Daoy (cell line): Measurements from ENCODE around the gene FOXP1. TPM values are rescaled to one million over a fixed set of nuclear protein-coding genes. Genes with fewer than 3 reads are reported as not detected.
A peak's percentile ranks its signal among the peaks of the same experiment; 100 is the strongest.

Source experiments
- DNase-seq: peaks from one replicate; pipeline ENCODE4 v3.0.0-alpha.2; 2015; ENCODE audit warnings: low read depth
- total RNA-seq: library from RNA; depleted of rRNA; stranded (reverse); fragments of >200 nt; shearing (Covaris generic); gene quantifications from 2 replicates; pipeline ENCODE4 v1.2.3, GENCODE V29; 2014; rRNA removed

Gene FOXP1
- 34.3 and 42.6 TPM in 2 replicates for total RNA-seq

DNA sequence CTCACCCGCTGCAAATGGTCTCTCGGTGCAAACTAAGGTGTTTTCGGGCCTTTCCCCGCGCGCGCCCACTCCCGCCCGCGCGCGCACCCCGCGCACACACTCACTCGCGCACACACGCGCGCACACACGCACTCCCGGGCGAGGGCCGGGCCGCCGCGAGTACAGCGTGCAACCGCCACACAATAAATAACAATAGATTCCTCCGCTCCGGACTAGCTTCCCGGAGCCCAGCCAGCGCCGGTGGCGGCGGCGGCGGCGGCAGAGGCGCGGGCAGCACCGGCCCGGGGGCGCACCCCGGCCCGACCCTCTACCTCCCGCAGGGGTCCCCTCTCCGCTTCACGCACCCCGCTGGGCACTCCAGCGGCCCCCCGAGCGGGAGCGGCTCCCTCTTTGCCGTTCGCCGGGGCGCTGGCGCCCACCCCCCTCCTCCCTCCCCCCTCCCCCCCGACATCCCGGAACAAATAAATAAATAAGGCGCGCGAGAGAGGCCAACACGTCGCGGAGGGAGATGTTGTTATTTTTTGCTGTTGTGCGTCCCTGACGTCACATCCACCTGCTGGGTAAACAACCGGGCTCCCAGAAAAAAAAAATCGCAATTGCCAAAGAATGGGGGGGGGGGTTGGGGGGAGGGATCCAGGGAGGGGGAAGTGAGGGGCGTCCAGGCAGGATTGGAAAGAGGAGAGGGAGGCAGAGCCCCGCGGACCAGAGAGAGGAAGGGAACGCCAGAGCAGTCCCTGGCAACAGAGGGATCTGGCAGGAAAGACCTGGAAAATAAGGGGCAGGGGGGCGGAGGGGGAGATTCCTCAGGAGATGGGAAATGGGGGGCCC lies at the start of gene FOXP1:
TSS of gene FOXP1 (minus strand) at position 163 of the 828 bp plus-strand sequence. CDS start 385,347 bp downstream, outside the sequence.
- peak; percentile 57 for DNase-seq

DNA sequence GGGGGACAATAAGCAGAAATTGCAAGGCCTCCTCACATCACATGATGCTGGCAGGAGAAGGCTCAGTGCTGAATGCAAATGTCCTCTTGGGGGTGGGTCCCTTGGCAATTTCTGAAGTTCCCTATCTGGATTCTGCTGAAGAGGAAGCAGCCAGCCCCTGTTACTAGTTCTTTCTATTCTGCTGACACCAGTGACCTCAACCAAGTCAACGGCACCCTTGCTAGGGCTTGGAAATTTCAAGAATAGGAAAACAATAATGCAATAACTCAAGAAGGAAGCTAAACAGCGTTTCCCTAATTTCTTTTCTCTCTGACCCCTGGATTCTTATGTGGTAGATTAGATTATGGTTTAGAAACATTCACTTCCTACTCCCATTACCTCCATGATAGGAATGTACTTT lies 46.2 kb upstream of the FOXP1 start:
- DNase-seq = no peak

DNA sequence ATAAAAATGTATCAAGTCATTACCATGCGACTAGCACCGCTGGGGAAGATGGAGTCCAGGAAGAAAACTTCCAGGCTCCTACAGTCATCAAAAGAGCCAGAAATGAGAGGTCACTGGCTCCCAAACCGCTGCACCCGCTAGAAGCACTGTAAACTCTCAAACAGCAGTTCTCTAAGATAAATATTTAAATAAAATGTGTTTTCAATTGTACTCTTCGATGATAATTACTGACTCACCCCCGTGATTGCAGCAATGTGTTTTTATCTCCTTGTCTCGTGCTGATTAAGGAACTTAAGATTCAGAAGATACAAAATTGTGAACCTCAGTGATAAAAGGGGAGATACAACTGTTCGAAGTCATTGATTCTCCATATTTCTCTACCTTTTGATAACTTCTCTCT lies 45.8 kb upstream of the FOXP1 start:
- DNase-seq = no peak

DNA sequence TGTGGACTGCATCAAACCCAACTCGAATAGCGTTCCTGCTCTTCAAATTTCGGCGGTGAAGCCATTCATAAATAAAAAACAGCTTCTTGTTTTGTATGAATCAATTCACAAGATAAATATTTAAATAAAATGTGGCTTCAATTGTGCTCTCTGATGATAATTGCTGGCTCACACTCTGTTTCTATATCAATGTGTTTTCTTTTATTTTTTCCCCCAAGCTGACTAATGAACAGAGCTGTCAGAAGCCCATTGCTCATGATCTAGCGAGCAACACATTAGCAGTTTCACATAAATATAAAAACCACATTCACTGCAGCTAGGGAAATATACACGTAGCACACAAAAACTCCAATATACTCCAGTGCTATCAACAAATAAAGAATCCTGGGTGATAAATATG lies 45.0 kb upstream of the FOXP1 start:
- DNase-seq = no peak

DNA sequence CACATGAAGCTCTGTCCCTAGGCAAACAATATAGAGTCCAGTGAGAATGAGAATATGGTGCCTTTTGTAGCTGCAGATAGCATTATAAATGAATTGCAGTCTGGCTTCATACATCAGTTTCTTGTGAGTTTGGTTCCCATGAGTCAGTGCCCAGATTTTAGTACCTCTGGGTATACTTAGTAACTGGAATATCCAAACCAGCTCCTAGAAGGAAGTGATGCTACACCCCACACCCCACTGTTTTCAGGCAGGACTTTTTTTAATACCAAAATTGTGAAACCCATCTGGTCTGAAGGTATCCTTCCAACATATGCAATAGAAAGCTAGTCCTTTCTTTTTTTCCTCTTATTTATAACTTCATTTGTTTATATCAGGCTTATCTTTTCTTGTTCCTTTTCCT lies 42.1 kb upstream of the FOXP1 start:
- DNase-seq = no peak

DNA sequence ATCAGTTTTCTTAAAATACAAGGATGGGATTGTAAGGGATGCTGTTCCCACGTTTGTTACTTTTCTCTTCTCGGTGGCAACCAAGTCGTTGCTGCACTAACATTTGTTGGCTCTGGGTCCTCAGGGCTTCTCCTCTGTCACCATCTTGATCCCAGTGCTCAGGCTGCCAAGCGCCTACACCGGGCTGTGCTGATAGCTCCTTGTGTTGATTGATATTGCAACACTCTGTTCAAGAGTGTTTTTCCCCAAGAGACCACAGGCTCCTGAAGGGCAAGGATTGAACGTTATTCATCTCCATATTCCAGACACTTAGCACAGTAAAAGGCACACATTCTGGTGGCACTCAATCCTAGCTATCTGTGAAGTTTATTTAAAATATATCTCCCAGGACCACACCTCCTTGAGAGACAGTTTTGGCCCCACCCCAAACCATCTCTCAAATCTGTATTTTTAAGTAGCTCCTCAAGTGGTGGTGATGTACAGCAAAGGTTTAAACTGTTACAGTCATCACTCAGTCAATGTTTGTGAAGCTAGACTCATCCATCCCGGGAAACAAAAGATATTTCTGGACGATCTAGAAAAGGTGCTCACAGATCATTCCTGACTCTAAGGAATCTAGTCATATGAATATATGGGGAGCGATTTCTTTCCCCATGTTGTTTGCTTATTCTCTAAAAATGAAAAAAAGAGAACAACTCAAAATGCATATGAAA lies 38.5 kb upstream of the FOXP1 start:
- no peak for DNase-seq

DNA sequence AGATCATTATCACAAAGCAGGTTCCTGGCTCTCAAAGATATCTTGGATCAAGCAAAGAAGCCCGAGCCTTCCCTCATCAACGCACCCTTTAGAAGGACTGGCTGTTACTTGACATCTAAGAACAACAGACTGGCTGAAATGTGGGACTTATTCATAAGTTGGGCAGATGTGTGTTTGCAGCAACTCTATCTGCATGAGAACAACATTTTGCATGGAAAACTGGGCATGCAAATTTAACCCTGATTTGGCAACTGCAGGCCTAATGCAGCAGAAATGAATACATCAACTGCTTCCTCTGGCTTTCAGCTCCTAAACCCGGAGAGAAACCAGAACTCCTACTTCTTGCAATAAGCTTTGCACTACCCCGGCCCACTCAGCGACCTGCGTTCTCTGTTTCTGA lies 35.0 kb upstream of the FOXP1 start:
- DNase-seq = no peak

DNA sequence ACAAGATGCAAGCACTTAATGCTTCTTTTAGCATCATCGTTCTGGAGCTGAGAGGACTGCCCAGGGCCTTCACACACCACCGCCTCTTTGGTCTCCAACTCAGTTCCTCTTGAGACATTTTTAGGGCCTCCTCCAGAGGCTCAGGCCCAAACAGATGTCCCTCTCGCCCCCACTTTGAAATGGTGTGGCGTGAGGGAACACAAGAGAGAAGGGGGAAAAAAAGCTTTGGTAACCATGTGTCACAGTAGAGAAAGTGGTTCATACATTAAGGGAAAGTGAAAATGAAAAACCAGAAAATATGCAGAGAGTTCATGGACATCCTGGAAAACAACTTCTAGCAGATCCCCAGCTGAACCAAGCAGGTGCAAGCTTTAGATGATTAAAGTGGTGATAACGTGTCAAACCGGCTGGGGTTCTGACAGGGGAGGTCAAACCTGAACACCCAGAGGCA lies 33.1 kb upstream of the FOXP1 start:
- no peak for DNase-seq

DNA sequence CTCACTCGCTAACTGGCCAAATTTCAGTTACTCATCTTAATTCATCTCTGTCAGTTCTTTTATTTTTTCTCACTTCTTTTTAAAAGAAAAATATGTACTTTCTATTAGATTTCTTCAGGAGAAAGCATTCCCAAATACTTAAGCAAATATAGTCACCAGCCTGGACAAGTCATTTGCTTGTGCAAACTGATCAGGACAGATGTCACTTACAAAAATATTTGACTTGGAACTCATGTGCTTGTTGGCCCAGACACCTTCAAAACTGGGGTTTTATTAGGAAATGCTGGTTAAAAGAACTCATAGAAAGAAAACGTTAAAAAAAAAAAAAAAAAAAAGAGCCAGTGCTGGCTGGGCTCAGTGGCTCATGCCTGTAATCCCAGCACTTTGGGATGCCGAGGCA lies 31.3 kb upstream of the FOXP1 start:
- DNase-seq = no peak

DNA sequence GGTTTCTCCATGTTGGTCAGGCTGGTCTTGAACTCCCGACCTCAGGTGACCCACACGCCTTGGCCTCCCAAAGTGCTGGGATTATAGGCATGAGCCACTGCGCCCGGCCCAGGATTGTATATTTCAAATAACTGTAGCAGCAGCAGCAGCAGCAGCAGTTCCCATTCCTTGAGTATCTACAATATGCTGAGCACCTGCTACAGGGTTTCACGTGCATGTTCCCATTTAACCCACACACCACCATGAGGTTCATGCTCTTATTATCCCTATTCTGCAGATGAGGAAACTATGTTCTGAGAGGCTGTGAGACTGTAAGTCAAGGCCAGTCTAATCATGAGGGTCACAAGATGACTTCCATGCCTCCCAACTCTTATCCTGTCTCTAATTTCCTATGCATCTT lies 30.9 kb upstream of the FOXP1 start:
- no peak for DNase-seq

DNA sequence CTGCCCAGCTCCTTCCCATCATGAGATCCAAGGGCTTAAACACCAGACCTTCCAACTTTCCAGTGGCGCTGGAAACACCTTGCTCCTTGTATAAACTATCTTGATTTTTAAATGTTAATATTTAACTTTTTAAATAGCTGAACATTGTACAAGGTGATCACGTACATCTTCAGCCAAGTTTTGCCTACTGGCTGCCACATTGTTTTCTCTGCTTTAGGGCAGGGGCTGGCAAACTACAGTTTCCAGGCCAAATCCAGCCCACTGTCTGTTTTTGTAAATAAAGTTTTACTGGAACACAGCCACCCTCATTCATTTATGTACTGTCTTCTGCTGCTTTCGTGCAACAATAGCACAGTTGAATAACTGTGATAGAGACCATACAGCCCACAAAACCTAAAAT lies 27.6 kb upstream of the FOXP1 start:
- DNase-seq = no peak

DNA sequence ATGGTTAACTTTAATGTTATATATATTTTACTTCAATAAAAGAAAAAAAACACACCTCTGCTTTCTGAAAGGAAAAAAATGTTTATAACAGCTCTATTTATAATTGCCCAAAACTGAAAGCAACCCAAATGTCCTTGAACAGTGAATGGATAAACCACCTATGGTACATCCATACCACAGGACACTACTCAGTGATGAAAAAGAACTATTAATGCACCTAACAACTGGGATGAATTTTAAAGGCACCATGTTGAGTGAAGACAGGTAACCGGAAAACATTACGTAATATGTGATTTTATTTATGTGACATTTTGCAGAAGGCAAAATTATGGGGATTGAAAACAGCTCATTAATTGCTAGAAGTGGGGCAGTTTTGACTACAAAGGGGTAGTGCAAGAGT lies 23.8 kb upstream of the FOXP1 start:
- no peak for DNase-seq

DNA sequence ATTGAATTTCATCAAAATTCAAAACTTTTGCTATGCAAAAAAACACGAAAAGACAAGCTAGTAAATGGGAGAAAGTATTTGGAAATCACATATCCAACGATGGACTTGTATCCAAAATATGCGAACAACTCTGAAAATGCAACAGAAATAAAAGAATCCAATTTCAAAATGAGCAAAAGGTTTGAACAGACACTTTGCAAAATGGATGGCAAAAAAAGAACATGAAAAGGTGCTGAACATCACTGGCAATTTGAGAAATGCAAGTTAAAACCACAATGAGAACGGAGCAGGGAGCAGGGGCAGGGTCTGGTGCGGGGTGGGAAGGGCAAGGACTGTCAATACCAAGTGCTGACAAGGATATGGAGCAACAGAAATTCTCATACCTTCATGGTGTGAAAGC lies 23.1 kb upstream of the FOXP1 start:
- DNase-seq = no peak

DNA sequence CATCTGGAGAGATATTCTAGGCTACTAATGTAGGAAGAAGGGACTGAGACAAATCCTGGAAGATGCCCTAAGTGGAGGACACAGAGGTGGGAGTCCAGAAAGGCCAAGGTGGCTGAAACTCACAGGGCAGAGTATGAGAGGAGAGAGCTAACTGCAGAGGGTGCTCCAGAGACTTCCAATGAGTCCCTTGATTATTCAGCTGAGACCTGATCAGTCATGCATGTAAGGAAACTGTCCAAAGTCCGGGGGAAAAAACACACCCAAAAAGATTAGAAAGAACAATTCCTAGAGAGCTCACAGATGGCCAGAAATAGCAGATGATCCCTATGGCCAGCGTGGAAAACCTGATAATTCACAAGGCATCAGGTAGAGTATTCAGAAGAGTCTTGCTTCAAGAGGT lies 18.7 kb upstream of the FOXP1 start:
- no peak for DNase-seq

DNA sequence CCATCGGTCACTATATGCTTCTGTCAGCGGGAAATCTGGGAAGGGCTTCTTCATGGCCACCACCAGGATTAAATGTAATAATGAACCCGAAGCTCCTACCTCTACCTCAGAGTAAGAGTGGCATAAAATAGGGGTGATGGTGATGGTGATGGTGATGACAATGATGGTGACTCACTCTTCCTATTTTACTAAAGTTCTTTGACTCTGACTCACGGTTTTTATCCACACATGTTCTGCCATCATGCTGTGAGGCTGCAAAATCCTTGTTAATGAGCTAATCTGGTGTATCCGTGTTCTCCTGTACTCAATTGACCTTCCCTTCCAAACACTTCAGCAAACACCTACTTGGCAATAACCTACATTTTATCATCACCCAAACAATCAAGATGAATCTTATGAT lies 18.3 kb upstream of the FOXP1 start:
- DNase-seq = peak; percentile 72

DNA sequence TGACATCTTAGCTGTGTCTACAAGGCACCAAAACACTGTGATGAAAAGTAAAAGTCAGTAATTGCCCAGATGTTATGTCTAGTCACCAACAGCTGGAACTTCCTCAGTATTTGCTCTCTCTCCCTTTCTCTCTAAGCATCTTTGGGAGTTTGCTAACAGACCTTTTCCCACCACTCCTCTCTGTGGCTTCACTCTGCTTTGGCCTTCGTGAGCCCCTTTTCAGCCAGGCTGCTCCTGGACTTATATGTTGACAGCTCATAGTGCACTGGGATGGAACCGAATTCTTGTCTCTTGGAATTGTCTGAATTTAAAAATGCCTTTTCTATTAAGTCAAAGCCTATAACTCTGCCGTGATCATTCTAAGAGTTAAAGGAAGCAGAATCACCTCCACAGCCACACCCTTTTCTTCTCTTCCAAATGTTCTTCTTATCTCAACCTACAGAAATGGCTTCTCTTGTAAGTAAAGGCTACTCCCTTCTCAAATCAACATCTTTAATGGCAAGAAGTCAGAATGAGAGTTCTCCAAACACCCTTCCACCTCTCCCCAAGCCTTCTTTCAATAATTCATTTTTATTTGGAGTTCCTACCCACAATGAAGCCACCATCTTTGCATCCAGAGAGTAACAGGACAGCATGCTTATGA lies 17.2 kb upstream of the FOXP1 start:
- no peak for DNase-seq

DNA sequence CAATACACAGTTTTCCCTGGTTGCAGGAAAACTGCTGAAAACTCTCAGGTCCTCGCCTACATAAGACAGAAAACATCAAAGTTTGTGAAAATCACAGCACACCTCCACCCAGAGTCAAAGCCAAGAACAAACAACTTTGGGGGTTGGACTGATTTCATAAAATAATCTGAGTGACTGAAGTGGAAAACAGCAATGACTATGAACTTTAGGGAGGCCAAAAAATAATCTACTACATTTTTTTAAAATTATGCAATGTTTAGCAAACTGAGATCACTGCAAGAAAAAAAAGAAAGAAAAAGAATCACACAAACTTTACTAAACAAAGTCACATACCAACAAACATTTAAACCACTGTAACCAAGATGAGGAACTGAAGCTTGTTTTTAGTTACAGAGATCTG lies 15.9 kb upstream of the FOXP1 start:
- DNase-seq = no peak

DNA sequence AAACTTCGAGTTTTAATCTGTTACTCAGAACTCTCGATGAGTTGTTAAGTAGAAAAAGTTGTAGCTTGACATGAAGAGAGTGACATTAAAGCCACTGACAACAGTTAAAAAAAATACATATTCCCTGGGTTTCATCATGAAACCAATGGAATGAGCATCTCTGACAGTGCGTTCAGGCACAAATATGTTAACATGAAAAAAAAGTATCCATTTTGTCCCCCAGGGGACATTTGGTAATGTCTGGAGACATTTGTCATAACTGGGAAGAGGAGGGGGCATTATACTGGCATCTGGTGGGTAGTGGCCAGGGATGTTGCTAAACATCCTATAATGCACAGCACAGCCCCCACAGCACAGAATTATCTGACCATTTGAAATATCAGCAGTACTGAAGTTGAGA lies 14.8 kb upstream of the FOXP1 start:
- DNase-seq = no peak

DNA sequence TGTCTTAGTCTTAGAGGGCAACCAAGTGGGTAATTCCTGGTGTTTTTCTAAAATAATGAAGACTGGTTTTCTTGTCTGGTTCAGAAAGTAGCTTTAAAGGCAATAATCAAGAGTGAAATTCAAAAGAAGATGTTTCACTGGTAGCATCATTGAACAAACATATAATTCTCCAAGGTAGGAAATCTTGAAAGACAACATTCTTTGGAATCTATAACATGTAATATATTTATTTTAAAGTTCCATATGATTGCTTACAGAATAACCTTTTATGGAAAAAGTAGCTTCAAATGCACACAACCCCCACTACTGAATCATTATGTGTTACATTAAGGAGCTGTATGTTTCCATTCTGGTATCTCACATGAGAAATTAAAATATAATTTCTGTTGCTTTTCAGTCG lies 13.8 kb upstream of the FOXP1 start:
- no peak for DNase-seq

DNA sequence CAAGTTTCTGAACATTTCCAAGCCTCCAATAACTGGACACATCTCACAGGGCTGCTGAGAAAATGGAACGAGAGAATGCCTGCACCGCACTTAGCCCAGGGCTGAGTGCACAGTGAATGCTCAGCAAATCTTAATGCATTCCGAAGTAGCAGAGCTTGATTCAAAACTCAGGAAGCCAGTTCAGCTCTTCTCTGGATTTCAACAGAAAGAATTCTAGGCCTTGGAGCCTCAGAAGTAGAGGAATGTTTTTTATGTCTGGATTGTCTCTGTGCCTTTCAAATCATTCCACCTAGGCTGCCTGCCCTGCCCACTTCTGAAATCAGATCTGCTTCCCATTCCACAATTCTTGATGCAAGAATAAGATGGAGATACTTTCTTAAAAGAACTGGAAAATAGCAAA lies 9.6 kb upstream of the FOXP1 start:
- no peak for DNase-seq

DNA sequence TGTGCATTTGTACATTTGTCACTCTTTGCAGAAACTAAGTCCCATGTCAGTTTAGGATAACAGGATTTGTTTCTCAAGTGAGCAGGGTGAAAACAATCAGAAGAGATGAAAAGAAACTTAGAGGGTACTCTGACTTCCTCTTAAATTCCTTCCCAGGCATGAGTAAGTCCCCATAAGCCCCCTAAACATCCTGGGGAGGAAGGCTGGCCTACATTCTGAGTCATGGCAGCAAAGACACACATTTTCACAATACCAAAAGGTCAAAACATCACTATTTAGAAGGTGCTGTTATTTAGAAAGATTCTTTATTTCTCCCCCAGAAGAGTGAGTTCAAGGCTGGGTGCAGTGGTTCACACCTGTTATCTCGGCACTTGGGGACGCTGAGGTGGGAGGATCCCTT lies 7.6 kb upstream of the FOXP1 start:
- DNase-seq = no peak

DNA sequence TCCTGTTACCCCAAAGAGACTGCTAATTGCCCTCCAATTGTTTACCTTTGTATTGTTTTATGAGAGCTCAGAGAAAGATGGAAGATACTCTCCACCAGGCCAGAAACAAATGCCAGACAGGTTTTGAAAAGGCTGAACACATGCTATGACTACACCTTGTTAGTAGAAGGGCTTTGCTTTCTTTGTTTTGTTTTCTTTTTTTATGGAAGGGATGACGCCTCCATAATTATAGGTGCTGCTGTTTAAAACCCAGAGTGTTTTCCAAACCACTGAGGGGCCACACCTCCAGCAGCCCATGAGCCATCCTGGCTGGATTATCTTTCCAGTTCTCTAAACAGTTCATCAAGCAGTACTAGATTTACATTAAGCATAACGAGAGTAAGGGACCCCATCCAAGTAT lies 5.6 kb upstream of the FOXP1 start:
- DNase-seq = no peak

DNA sequence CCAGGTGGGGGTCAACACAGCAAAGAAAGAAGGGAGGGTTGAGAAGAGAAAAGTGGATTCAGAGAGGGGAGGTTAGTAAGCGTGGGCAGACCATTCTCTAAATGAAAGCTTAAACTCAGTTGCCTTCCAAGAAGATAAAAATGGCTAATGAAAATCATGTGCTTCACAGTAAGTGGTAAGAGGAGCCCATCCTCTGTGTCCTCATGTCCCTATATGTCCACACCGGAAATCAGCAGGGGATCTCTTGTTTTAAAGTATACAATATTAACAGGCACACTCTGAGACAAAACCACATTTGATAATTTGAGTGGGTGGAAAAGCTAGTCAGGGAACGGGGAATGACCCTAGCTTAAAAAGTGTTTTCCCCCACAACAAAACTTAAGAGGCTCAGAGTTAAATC lies 4.4 kb upstream of the FOXP1 start:
- no peak for DNase-seq
